Loucy (cell line): Measurements from ENCODE around the gene SEC14L2.
A peak's percentile ranks its signal among the peaks of the same experiment; 100 is the strongest.

Source experiments
- H2AFZ ChIP-seq: fragments of 200-600 bp; sonication (generic); 2 replicates; pipeline ENCODE4 v1.6.0; 2016; ENCODE audit warnings: antibody characterized with exemption, mild to moderate bottlenecking, low read length, moderate library complexity
- H3F3A ChIP-seq: fragments of 200-600 bp; 2 replicates; pipeline ENCODE4 v1.6.0; 2016; ENCODE audit warnings: antibody characterized with exemption, low read depth, mild to moderate bottlenecking
- H3K27me3 ChIP-seq: fragments of 200-600 bp; sonication (generic); 2 replicates; pipeline ENCODE4 v1.6.1; 2014; ENCODE audit warnings: low read length, mild to moderate bottlenecking; ENCODE audit not compliant: insufficient read depth, poor library complexity, severe bottlenecking
- H3K36me3 ChIP-seq: fragments of 200-600 bp; sonication (generic); 2 replicates; pipeline ENCODE4 v1.6.1; 2016; ENCODE audit warnings: low read length; ENCODE audit not compliant: insufficient read depth
- H3K4me1 ChIP-seq: fragments of 200-600 bp; sonication (generic); 2 replicates; pipeline ENCODE4 v1.5.1; 2014; ENCODE audit warnings: low read length, mild to moderate bottlenecking; ENCODE audit not compliant: insufficient read depth, poor library complexity, severe bottlenecking
- H3K4me2 ChIP-seq: fragments of 200-600 bp; sonication (generic); 2 replicates; pipeline ENCODE4 v1.6.0; 2014; ENCODE audit warnings: antibody characterized with exemption, low read length, low read depth, mild to moderate bottlenecking; ENCODE audit not compliant: poor library complexity, severe bottlenecking
- H3K4me3 ChIP-seq: fragments of 200-600 bp; sonication (generic); 2 replicates; pipeline ENCODE4 v1.5.1; 2014; ENCODE audit warnings: low read length, mild to moderate bottlenecking, mixed read lengths; ENCODE audit not compliant: poor library complexity, severe bottlenecking
- H3K79me2 ChIP-seq: fragments of 200-600 bp; sonication (generic); 2 replicates; pipeline ENCODE4 v1.6.1; 2014; ENCODE audit warnings: low read length; ENCODE audit not compliant: insufficient read depth
- H3K9ac ChIP-seq: fragments of 200-600 bp; sonication (generic); 2 replicates; pipeline ENCODE4 v1.6.0; 2014; ENCODE audit warnings: mild to moderate bottlenecking, low read depth, low read length, moderate library complexity; ENCODE audit not compliant: poor library complexity, severe bottlenecking
- H3K9me2 ChIP-seq: fragments of 200-600 bp; sonication (generic); replicated peaks from 2 replicates; pipeline ENCODE4 v1.6.1; 2016; ENCODE audit warnings: low read depth, low read length, mixed read lengths
- H3K9me3 ChIP-seq: fragments of 200-600 bp; sonication (generic); 2 replicates; pipeline ENCODE4 v1.6.1; 2014; ENCODE audit warnings: mild to moderate bottlenecking, antibody characterized with exemption, low read length, low read depth; ENCODE audit not compliant: insufficient read depth
- H4K20me1 ChIP-seq: fragments of 200-600 bp; sonication (generic); 2 replicates; pipeline ENCODE4 v1.6.0; 2014; ENCODE audit warnings: antibody characterized with exemption, low read length, mild to moderate bottlenecking; ENCODE audit not compliant: insufficient read depth, poor library complexity, severe bottlenecking
- EZH2phosphoT487 ChIP-seq: fragments of 200-600 bp; IDR thresholded peaks from 2 replicates; pipeline ENCODE4 v1.6.1; 2018; ENCODE audit warnings: antibody characterized with exemption, mild to moderate bottlenecking, moderate library complexity, borderline replicate concordance
- TF ChIP-seq, protein P1 (sequence below): fragments of 200-600 bp; sonication (generic); conservative IDR thresholded peaks from 2 replicates; pipeline ENCODE4 v1.5.1; 2014; ENCODE audit warnings: mild to moderate bottlenecking, antibody characterized with exemption, low read length

SEC14L2 gene

DNA sequence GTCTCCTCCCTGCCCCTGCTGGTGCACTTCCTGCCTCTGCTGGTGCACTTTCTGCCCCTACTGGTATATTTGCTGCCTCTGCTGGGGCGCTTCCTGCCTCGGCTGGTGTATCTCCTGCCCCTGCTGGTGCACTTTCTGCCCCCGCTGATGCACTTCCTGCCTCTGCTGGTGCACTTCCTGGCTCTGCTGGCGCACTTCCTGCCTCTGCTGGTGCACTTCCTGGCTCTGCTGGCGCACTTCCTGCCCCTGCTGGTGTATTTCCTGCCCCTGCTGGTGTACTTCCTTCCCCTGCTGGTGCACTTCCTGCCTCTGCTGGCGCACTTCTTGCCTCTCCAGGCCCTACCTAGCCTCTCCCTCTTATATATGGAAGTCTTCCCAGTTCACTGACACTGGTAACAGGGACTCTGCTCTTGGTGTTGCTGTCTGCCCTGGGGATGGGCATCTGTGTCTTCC is 38.9 kb downstream of the SEC14L2 start:
- no peaks in the 10 kb centered on the region for H3K9me2 ChIP-seq
- no peaks in the 10 kb centered on the region for H4K20me1 ChIP-seq
- peaks cover 18% of the 10 kb centered on the region for H3F3A ChIP-seq
- H2AFZ ChIP-seq = peak overlapping the region; percentile 63
- H3K4me2 ChIP-seq = peak overlapping the region; percentile 73
- H3K36me3 ChIP-seq = no peaks in the 10 kb centered on the region
- H3K9me3 ChIP-seq = no peaks in the 10 kb centered on the region
- no peaks in the 10 kb centered on the region for H3K79me2 ChIP-seq
- H3K27me3 ChIP-seq = peaks cover 83% of the 10 kb centered on the region
- peak overlapping the region; percentile 10 for H3K9ac ChIP-seq
- TF ChIP-seq, protein P1, sequence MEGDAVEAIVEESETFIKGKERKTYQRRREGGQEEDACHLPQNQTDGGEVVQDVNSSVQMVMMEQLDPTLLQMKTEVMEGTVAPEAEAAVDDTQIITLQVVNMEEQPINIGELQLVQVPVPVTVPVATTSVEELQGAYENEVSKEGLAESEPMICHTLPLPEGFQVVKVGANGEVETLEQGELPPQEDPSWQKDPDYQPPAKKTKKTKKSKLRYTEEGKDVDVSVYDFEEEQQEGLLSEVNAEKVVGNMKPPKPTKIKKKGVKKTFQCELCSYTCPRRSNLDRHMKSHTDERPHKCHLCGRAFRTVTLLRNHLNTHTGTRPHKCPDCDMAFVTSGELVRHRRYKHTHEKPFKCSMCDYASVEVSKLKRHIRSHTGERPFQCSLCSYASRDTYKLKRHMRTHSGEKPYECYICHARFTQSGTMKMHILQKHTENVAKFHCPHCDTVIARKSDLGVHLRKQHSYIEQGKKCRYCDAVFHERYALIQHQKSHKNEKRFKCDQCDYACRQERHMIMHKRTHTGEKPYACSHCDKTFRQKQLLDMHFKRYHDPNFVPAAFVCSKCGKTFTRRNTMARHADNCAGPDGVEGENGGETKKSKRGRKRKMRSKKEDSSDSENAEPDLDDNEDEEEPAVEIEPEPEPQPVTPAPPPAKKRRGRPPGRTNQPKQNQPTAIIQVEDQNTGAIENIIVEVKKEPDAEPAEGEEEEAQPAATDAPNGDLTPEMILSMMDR = peak; percentile 49
- TF ChIP-seq EZH2phosphoT487 = no peak
- peaks cover 16% of the 10 kb centered on the region for H3K4me1 ChIP-seq
- peak overlapping the region; percentile 66 for H3K4me3 ChIP-seq

DNA sequence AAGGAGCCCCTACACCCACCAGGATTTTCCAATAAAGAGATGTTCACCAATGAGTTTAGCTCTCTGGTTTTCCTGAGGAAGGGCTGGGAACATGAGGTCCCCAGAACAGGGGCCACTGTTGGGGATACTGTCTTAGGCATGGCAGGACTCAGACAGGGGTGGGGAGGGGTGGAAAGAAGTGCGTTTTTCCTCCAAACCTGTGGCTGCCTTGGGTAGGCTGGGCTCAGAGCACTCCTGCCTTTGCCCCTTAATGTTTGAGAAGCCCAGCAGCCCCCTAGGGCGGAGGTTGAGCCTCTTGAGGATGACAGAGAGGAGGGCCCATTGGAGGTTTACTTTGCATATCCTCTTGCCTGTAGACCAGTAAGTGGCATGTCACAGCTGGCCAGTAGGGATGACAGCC is 39.4 kb downstream of the SEC14L2 start:
- no peaks in the 10 kb centered on the region for H3K36me3 ChIP-seq
- H4K20me1 ChIP-seq = no peaks in the 10 kb centered on the region
- peak overlapping the region; percentile 10 for H3K9ac ChIP-seq
- H3K4me1 ChIP-seq = peaks cover 16% of the 10 kb centered on the region
- peaks cover 18% of the 10 kb centered on the region for H3F3A ChIP-seq
- H3K4me3 ChIP-seq = peak overlapping the region; percentile 66
- H3K4me2 ChIP-seq = peak overlapping the region; percentile 73
- TF ChIP-seq EZH2phosphoT487 = no peak
- TF ChIP-seq, protein P1 = no peak
- H2AFZ ChIP-seq = peak overlapping the region; percentile 63
- H3K9me2 ChIP-seq = no peaks in the 10 kb centered on the region
- H3K9me3 ChIP-seq = no peaks in the 10 kb centered on the region
- no peaks in the 10 kb centered on the region for H3K79me2 ChIP-seq
- peaks cover 88% of the 10 kb centered on the region for H3K27me3 ChIP-seq

DNA sequence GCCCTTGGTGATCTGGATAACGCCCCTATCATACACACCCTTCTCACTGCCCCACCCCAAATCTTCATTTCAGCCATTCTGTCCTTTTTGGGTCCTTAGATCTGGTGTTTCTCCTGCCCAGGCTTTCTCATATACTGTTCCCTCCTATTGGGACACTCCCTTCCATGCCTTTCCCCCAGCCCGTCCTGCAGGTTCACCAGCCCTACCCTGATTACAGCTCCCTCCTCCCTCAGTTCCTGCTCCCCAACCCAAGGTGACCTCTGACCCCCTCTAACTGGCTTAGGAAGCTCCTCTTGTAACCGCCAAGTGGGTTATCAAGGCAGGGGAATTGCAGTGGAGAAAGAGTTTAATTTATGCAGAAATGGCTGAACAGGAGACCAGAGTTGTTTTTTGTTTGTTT is 41.7 kb downstream of the SEC14L2 start:
- Histone ChIP-seq H3K79me2 (no peaks in the 10 kb centered on the region), H3K9ac (no peak overlapping the region), H2AFZ (no peak overlapping the region), H3K27me3 (peaks cover 88% of the 10 kb centered on the region), H3K4me1 (peaks cover 28% of the 10 kb centered on the region), H3K4me3 (no peak overlapping the region), H3F3A (peaks cover 18% of the 10 kb centered on the region), H3K9me2 (no peaks in the 10 kb centered on the region), H4K20me1 (no peaks in the 10 kb centered on the region), H3K9me3 (no peaks in the 10 kb centered on the region), H3K4me2 (no peak overlapping the region), H3K36me3 (no peaks in the 10 kb centered on the region)
- TF ChIP-seq EZH2phosphoT487 = no peak
- TF ChIP-seq, protein P1 = no peak
